DMS114 treated with DMSO at 0.1 percent for 48 hours (cell line): ENCODE results near the gene DRC3.

ENCODE experiments used
- DNase-seq: peaks from one replicate; lab custom pipeline; 2025; ENCODE audit not compliant: unreplicated experiment; lab: John Stamatoyannopoulos, UW

The DRC3 gene

GRCh38 chr17:17965152-17965721 lies 7.4 kb upstream of the DRC3 start:
- DNase-seq: no peak

GRCh38 chr17:17966399-17966798 lies 6.3 kb upstream of the DRC3 start:
- no peak for DNase-seq

GRCh38 chr17:17970699-17971430 lies 1.8 kb upstream of the DRC3 start:
- DNase-seq: no peak

GRCh38 chr17:17971431-17972125 lies 1.1 kb upstream of the DRC3 start:
- no peak for DNase-seq

GRCh38 chr17:17972952-17973254 lies 241 bp downstream of the DRC3 start:
- DNase-seq: no peak

GRCh38 chr17:17975436-17975835 lies 2.8 kb downstream of the DRC3 start:
- no peak for DNase-seq

- no peak for DNase-seq
Observed at GRCh38 chr17:17976931-17977570, 4.4 kb downstream of the DRC3 start.

GRCh38 chr17:17978481-17979424 lies 6.1 kb downstream of the DRC3 start:
- no peak for DNase-seq

- DNase-seq: no peak
Observed at GRCh38 chr17:17979778-17980177, 7.1 kb downstream of the DRC3 start.

GRCh38 chr17:17981330-17981729 lies 8.7 kb downstream of the DRC3 start:
- no peak for DNase-seq

GRCh38 chr17:17982801-17983200 lies 10.1 kb downstream of the DRC3 start:
- DNase-seq: no peak

GRCh38 chr17:17983376-17983775 lies 10.7 kb downstream of the DRC3 start:
- DNase-seq: no peak

- DNase-seq: no peak
Observed at GRCh38 chr17:17983776-17984175, 11.1 kb downstream of the DRC3 start.

GRCh38 chr17:17985153-17985552 lies 12.5 kb downstream of the DRC3 start:
- DNase-seq: no peak

GRCh38 chr17:17985555-17985954 lies 12.9 kb downstream of the DRC3 start:
- no peak for DNase-seq

- no peak for DNase-seq
Observed at GRCh38 chr17:17987187-17987896, 14.7 kb downstream of the DRC3 start.

- DNase-seq: no peak
Observed at GRCh38 chr17:17987901-17988300, 15.2 kb downstream of the DRC3 start.

- DNase-seq: no peak
Observed at GRCh38 chr17:17988427-17988945, 15.8 kb downstream of the DRC3 start.

GRCh38 chr17:17989081-17989480 lies 16.4 kb downstream of the DRC3 start:
- DNase-seq: no peak

GRCh38 chr17:17989618-17990017 lies 17.0 kb downstream of the DRC3 start:
- DNase-seq: no peak
